ENCODE data around the gene ETHE1.

Gene ETHE1, protein sequence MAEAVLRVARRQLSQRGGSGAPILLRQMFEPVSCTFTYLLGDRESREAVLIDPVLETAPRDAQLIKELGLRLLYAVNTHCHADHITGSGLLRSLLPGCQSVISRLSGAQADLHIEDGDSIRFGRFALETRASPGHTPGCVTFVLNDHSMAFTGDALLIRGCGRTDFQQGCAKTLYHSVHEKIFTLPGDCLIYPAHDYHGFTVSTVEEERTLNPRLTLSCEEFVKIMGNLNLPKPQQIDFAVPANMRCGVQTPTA

DNA sequence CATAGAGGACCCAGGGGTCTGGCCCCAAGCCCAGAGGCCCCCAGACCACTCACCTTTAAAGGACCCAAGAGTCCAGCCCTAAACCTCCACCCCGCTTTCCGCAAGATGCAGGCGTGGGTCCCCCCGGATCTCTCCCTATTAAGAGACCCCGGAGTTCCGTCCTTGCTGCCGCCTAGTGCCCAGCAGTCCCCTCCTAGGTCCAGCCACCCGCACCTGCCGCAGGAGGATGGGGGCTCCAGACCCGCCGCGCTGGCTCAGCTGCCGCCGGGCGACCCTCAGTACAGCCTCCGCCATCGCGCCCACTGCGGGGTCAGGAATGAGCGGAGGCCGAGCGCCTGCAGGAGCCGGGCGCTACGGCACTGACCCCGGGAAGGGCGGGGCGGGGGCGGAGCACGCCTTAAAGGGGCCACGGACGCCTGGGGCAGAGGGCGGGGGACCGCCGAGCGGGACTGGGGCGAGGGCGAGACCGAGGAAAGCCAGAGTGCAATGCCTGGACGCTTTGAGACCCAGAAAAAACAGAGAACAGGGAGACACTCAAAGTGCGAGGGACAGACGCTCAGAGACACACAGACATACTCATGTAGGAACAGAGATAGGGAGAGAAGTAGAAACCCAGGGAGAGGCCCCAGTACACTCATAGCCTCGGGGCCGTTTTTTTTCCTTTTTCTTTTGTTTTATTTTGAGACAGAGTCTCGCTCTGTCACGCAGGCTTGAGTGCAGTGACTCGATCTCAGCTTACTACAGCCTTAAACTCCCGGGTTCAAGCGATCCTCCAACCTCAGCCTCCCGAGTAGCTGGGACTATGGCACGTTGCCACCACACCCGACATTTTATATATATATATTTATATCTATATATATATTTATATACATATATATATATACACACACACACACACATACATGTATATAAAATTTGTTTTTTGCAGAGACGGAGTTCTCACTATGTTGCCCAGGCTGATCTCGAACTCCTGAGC lies at the start of gene ETHE1:
TSS of gene ETHE1 (minus strand) at position 318 of the 976 bp plus-strand sequence. CDS start at position 294, 24 bp downstream.
- peak; percentile 57 to 78 for DNase-seq

DNA sequence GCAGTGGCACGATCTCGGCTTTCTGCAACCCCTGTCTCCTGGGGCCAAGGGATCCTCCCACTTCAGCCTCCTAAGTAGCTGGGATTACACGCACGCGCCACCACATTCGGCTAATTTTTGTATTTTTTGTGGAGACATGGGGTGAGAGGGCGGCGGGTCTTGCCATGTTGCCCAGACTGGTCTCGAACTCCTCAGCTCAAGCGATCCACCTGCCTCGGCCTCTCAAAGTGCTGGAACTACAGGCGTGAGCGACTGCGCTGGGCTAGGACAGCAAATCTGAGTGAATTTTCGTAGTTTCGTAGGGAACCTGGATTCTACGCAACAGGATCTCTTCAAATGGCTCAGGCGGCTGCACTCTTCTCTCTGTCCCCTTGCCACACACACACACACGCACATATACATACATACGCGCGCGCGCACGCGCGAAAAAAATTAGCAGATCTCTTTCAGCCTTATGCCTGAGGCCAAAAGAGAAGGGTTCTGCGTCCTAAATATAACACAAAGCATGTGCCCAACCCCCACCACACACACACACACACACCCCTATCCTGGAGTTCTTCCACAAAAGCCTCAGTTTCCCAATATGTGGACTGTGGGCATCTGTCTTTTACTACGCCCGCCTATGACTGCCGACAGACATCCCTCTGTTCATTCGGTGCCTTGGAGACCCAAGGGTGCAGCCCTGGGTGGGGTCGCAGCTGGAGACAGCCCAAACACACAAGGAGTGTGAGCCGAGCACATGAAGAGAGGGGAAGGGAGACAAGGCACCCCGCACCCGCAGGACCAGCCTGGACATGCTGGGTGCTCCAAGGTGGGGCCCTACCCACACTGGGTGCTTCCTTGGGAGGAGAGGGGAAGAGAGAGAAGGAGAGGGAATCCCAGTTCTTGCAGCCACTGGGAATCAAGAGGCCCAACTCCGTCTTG lies 49.2 kb upstream of the ETHE1 start:
- DNase-seq, result no peak

DNA sequence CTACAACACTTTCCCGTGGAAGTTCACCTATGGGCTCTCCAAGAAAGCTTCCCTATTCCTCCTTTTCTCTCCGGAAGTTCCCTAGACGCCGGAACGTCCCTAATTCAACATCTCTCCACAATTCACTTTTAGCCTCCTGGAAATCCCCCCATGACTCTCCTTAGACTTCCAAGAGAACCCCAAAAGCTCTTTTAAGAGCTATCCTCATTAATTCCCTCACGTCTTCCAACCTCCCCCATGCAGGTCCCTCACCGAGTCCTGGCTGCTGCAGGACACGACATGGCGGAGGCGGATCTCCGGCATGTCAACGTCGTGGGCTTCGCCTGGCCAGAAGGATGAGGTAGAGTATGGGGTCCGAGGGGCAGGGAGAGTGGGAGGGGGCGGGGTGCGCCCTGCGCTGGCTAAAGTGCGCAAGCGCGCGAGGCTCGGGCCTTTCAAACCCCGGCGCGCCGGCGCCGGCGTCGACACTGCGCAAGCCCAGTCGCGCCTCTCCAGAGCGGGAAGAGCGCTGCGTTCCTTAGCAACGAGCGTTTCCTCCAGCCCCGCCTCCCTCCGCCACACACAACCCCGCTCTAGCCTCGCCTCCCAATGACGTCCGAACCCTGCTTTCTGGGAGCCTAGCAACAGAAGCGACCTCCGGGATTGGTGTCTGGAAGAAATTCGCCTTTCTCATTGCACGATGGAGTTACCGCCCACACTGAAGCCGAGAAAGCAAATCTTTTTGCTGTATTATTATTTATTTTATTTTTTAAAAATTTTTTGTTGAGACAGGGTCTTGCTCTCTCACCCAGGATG lies 48.4 kb upstream of the ETHE1 start, which contains the start of the genes PINLYP and XRCC1:
TSS of gene PINLYP (plus strand) at position 646 of the 795 bp plus-strand sequence. CDS start 1,391 bp downstream, outside the sequence.
TSS of gene XRCC1 (minus strand) at position 372 of the 795 bp plus-strand sequence. CDS start at position 303, 69 bp downstream.
- DNase-seq, result peak; percentile 93

DNA sequence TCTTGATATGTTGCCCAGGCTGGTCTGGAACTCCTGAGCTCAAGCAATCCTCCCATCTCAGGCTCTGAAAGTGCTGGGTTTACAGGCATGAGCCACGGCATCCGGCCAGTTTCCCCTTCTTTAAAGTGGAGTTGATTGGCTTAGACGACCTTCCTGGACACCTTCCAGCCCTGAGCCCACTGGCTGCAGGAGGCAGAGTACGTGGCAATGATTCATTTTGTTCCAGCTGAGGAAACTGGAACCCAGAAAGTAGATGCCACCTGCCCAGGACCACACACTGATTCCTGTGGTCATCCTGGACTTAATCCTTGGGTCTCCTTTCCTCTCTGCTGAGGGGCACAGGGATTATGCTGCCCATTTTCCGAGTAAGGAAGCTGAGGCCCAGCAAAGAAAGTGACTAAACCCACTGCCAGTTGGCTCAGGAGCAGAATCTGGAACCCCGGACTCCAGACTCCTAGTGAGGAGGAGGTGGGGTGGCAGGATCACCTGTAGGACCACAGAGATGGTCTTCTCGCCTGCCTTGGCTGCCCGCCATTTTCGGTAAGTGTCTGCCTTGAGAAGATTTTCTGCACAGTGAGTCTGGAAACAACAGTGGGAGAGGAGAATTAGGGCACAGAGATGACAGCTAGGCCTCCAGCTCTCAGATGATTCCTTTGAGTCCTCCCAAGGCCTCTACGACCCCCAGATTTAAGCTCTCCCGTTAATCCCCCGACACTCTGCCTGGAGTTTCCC lies 47.6 kb upstream of the ETHE1 start:
- no peak for DNase-seq

DNA sequence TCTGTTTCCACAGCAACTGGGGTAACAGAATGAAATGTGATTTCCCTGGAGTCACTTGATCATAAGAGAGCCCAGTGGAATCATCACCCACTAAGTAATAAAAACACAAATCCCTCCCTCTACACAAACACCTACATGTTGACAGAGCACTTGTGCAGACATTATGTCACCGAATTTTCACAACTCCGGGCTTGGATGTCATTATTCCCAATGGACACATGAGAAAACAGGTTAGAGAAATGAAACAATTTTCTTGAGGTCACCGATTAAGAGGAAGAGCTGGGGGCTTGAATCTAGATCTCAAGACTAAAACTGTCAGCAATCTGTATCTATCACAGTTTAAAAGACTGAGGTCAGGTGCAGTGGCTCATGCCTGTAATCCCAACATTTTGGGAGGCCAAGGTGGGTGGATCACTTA lies 45.2 kb upstream of the ETHE1 start:
- DNase-seq, result no peak

DNA sequence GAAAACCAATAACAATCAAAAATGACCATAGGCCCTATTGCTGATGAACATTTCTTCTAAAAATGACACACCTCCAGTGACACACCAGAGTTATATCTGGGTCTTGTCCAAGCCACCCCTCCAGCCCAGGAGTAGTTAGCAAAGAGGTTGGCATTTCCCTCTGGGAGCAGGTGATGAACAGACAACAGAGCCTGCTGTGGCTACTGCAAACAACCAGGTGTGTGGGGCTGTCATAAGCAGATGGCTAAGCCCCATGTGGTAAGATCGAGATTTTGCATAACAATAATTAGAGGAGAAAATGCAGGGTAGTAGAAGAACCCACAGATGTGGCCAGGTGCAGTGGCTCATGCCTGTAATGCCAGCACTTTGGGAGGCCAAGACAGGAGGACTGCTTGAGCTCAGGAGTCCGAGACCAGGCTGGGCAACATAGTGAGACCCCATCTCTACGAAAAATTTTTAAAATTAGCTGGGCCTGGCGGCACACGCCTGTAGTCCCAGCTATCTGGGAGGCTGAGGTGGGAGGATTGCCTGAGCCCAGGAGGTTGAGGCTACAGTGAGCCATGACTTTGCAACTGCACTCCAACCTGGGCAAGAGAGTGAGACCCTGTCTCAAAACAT lies 43.3 kb upstream of the ETHE1 start:
- DNase-seq, result no peak

DNA sequence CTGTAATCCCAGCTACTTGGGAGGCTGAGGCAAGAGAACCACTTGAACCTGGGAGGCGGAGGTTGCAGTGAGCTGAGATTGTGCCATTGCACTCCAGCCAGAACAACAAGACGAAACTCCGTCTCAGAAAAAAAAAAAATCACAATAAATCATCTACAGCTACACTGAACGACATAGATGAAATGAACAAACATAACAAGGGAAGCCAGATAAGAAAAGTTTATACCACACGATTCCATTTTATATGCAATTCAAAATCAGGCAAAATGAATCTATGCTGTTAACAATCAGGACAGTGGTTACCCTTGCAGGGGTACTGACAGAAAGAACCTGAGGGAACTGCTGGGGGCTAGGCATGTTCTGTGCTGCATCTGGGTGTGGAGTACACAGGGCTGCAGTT lies 42.7 kb upstream of the ETHE1 start:
- DNase-seq, result no peak

DNA sequence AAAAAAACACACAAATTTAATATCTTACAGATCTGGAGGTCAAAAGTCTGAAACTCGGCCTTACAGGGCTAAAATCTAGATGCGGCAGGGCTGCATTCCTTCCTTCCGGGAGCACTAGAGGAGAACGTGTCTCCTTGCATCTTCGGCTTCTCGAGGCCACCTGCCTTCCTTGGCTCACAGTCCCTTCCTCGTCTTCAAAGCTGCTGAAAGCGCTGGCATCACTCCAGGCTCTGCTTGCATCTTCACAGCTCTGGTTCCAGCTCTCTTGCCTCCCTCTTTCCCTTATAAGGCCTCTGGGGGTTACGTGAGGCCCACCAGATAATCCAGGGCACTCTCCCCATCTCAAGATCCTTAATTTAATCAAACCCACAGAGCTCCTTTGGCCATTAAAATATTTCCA lies 37.8 kb upstream of the ETHE1 start:
- DNase-seq, result no peak

DNA sequence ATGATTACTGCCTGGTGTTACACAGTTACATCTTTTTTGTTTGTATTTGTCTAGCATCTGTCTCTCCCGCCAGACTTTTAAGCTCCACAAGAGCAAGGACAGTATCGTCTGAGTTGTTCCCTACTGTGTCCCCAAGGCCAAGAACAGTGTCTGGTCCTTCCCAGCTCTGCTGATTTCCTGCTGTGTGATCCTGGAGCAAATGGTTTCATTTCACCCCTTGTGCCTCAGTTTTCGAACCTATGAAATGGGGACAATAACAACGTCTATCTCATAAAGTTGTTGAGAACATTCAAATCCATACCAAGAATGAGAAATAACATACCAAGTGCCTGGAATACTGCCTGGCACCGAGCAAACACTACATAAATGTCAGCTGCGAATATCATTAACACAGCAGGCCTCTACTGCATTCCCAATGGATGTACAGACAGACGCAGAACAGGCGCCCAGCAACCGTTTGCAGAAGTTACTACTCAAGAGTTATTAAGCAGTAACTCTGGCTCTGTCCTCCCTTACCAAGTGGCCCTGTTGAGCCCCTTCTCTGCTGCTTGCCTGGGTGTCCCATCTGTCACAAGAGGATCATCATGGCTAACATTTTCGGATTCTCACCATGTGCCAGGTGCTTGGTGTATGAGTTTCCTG lies 36.9 kb upstream of the ETHE1 start:
- DNase-seq, result no peak

DNA sequence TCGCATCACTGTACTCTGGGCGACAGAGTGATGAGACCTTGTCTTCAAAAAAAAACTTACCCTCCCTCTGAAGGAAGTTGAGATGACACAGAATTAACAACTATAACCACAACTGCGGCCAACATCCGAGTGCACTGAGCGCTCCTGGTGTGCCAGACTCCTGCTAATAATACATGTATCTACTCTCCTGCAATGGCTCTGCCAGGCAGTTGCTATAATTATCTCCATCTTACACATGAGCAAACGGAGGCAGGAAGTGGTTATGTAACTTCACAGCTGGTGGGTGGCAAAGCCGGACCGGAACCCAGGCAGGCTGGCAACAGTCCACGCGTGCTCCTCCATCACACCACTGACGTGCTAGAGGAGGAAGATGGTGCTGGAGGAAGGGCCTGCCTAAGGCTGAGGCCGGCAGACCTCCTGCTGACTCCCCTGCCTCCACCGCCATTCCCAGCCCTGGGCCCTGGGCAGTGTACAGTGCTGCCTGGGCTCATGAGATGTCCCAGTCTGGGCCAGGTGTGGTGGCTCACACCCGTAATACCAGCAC lies 35.8 kb upstream of the ETHE1 start:
- peak; percentile 46 to 76 for DNase-seq

DNA sequence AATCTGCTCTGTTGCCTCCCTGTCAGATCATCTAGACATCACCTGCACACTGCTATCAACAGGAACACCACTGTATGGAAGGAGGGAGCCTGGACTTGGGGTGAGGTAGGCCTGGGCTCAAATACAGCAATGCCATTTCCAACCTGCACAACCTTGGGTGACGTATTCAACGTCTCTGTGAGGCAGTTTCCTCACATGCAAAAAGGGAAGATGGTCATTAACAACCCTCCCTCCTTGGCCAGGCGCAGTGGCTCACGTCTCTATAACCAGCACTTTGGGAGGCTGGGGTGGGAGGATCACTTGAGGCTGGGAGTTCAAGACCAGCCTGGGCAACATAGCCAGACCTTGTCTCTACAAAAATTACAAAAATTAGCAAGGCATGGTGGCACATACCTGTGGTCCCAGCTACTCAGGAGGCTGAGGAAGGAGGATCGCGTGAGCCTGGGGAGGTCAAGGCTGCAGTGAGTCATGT lies 35.3 kb upstream of the ETHE1 start:
- DNase-seq, result no peak

DNA sequence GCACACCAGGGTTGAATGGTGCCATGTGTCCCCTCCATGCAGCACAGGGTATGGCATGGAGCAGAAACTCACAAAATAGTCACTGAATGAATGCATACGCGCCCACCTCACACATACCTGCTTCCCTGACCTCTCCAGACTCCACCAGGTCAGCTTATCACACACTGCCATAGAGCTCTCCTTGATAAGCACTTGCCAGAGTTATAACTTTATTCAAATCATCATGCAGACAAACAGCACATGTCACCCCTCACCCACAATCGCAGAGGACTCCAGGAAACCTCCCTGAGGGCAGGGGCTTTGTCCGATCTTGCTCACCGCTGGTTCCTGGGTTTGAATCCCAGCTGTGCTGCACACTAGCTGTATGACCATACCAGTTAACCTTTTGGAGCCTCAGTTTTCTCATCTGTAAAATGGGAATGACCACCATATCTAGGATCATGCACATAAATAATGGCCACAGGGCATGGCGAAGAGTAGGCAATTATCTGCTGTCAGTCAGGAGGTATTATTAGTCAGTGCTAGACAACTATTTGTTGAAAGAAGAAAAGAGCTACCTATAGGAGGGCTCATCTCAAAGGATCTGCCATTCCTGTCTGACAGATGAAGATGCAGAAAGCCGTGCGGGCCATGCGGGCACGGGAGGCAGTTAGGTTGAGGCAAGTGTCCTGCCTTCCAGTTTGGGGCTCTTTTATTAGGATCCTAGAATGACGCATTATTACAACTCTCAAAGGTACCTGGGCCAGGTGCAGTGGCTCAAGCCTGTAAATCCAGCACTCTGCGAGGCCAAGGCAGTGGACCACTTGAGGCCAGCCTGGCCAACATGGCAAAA lies 34.4 kb upstream of the ETHE1 start:
- no peak for DNase-seq

DNA sequence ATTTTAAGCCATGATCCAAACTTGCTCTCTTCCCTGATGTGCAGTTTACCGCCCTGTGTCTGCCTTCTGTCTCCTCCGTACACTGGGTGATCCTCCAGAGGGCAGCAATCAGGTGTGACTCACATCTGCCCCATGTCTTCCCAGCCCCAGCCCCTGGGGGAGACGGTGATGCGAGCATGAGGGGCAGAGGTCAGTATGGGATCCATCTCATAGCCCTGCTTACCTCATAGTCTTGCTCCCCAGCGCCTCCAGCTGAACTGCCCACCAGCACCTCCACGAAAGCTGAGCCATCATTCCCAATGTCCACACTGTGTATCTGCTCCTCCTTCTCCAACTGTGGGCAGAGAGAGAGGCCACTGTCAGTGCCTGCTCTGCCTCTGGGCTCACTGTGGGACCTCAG lies 33.7 kb upstream of the ETHE1 start:
- DNase-seq, result peak; percentile 12 to 34

DNA sequence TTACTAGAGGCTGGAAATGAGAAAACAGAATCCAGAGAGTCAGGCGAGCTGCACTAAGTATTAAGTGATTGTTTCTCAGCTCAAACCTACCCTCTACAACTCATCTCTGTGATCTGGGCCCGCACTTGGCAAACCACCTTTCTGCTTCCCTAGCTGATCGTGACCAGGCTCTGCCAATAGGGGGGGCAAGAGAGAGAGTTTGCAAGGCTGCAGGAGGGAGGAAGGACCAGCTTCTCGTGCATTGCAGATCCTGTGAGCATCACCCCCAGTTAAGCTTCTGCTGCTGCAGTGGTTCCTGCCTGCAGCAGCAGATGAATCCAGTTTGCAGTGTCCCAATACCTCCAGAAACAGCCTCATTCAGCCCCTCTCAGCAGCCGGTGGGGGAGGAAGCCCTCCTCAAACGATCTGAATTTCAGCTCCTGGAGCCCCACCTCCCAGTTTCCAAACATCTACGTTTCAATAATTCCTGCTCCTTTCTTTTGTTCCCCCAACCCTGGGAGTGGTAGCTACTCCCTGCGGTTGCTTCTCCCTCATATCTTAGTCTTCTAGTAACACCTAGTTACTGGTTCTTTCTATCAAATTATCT lies 28.3 kb upstream of the ETHE1 start:
- peak; percentile 73 to 78 for DNase-seq

DNA sequence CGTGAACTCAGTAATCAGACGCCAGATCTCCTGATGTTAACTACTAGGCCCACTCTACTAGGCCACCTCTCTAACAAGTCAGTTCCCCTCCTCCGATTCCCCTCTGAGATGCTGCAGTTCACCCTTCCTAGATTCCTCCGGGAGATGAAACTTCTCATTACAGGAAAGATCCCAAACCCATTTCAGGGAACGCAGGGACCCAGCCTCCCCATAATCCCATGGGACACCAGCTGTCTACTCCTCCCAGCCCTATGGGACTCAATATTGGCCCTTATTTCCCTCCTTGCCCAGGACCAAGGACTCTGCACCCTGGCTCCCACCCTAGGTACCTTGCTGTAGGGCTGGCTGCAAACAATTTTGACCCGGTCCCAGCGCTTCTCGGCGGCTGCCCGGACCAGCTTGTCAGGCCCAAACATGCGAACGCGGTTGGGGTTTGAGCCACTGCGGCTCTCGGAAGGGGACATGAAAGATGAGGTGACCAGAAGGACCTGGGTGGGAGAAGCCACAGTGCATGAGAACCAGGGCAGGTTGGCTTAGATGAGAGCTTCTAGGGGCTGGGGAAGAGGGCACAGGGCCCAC lies 27.4 kb upstream of the ETHE1 start:
- DNase-seq, result no peak

DNA sequence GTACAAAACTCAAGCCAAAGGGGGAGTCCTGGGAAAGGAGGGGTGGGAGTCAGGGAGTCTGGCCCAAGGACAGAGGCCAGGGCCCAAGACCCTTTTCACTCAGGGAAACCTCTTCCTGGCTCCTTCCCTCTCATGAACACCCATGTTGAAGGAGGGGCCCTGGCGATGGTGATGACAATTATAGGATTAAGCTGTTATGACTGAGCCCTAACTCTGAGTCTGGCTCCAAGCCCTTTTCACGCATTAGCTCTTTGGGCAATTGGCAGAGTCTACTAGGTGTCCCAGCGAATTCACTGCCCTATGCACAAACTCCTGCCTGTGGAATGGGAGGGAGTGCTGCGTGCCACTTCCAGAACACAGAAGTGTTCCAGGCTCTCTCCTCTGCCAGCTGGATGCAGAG lies 26.7 kb upstream of the ETHE1 start:
- no peak for DNase-seq

DNA sequence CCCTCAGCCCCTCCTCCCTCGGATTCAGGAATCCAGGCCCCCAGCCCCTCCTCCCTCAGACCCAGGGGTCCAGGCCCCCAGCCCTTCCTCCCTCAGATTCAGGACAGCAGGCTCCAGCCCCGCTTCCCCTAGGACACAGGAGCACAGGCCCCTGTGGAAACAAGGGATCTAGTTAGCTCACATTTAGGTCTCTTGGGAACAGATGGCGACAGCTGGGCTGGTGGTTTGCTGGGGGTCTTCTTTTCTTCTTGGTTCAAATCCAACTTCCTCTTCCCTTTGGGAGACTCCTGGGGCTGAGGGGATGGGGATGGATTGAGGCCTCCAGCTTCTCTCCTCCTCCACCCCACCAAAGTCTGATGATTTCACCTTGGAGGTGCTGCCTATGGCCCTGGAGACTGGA lies 25.6 kb upstream of the ETHE1 start:
- DNase-seq, result no peak

DNA sequence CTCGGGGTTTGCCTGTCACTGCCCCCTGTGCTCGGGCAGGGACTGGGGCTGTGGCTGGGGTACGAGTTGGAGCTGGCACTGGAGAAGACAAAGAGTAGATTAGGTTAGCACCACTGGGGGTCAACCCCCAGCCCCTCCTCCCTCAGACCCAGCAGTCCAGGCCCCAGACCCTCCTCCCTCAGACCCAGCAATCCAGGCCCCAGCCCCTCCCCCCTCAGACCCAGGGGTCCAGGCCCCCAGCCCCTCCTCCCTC lies 25.1 kb upstream of the ETHE1 start:
- DNase-seq, result no peak
